ENCODE measurements around the gene PCDHA2. TPM values are rescaled to one million over a fixed set of nuclear protein-coding genes. Genes with fewer than 3 reads are reported as not detected.
"Not testable (repeated sequence)": the region's sequence is repeated elsewhere in the genome, so short reads cannot be mapped to it uniquely, and the experiment has no call there.

The PCDHA2 gene
- total and polyA plus RNA-seq, 4 donors: 0.99 to 5.7 (median 3.9) TPM

- no peak for DNase-seq (ENCODE audit: low read depth in 4 of 6, low spot score in 6 of 6)
- H3K9me3 ChIP-seq (ENCODE audit: control insufficient read depth, insufficient read depth, low read length): peaks cover 17% of the 10 kb centered on the region
- H3K36me3 ChIP-seq (ENCODE audit: control insufficient read depth, insufficient read depth, low read length): no peaks in the 10 kb centered on the region
- H3K27ac ChIP-seq (ENCODE audit: low read depth, low read length): no peak overlapping the region
- H3K4me3 ChIP-seq (ENCODE audit: low read depth, low read length): no peak overlapping the region
- H3K4me1 ChIP-seq (ENCODE audit: control insufficient read depth, insufficient read depth, low read length): no peaks in the 10 kb centered on the region
- 75% methylated on average over 1 of the region's 2 CpGs for WGBS (ENCODE audit: insufficient coverage)
- peaks cover 2% of the 10 kb centered on the region for H3K27me3 ChIP-seq (ENCODE audit: control insufficient read depth, insufficient read depth, low read length)
These were observed 3.6 kb upstream of the PCDHA2 start for GRCh38 chr5:140791089-140791488.

GRCh38 chr5:140795259-140795641 lies 598 bp downstream of the PCDHA2 start:
- Histone ChIP-seq H3K27me3 (ENCODE audit: control insufficient read depth, insufficient read depth, low read length) (no peaks in the 10 kb centered on the region), H3K27ac (ENCODE audit: low read depth, low read length) (no peak overlapping the region), H3K4me1 (ENCODE audit: control insufficient read depth, insufficient read depth, low read length) (no peaks in the 10 kb centered on the region), H3K9me3 (ENCODE audit: control insufficient read depth, insufficient read depth, low read length) (peaks cover 14% of the 10 kb centered on the region), H3K36me3 (ENCODE audit: control insufficient read depth, insufficient read depth, low read length) (peaks cover 8% of the 10 kb centered on the region), H3K4me3 (ENCODE audit: low read depth, low read length) (no peak overlapping the region)
- DNase-seq (ENCODE audit: low read depth in 4 of 6, low spot score in 6 of 6): peak in 2 of 6 donors; percentile 9 to 17
- 0% methylated on average over 2 of the region's 15 CpGs for WGBS (ENCODE audit: insufficient coverage)

DNA sequence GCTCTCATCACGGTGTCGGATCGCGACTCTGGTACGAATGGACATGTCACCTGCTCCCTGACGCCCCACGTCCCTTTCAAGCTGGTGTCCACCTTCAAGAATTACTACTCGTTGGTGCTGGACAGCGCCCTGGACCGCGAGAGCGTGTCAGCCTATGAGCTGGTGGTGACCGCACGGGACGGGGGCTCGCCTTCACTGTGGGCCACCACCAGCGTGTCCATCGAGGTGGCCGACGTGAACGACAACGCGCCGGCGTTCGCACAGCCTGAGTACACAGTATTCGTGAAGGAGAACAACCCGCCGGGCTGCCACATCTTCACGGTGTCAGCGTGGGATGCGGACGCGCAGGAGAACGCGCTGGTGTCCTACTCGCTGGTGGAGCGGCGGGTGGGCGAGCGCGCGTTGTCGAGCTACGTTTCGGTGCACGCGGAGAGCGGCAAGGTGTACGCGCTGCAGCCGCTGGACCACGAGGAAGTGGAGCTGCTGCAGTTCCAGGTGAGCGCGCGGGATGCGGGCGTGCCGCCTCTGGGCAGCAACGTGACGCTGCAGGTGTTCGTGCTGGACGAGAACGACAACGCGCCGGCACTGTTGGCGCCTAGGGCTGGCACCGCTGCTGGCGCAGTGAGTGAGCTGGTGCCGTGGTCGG lies 1.5 kb downstream of the PCDHA2 start:
- H3K9me3 ChIP-seq (ENCODE audit: control insufficient read depth, insufficient read depth, low read length): peaks cover 14% of the 10 kb centered on the region
- not testable (repeated sequence) for H3K27ac ChIP-seq (ENCODE audit: low read depth, low read length); DNase-seq (ENCODE audit: low read depth in 4 of 6, low spot score in 6 of 6); H3K27me3 ChIP-seq (ENCODE audit: control insufficient read depth, insufficient read depth, low read length); H3K4me1 ChIP-seq (ENCODE audit: control insufficient read depth, insufficient read depth, low read length); H3K4me3 ChIP-seq (ENCODE audit: low read depth, low read length); H3K36me3 ChIP-seq (ENCODE audit: control insufficient read depth, insufficient read depth, low read length)
- whole genome bisulfite sequencing (ENCODE audit: insufficient coverage): 46% methylated on average over 72 of the region's 72 CpGs

DNA sequence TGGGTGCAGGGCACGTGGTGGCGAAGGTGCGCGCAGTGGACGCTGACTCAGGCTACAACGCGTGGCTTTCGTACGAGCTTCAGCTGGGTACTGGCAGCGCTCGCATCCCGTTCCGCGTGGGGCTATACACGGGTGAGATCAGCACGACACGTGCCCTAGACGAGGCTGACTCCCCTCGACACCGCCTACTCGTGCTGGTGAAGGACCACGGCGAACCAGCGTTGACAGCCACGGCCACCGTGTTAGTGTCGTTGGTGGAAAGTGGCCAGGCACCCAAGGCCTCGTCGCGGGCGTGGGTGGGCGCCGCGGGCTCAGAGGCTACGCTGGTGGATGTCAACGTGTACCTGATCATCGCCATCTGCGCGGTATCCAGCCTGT lies 2.1 kb downstream of the PCDHA2 start:
- Histone ChIP-seq H3K9me3 (ENCODE audit: control insufficient read depth, insufficient read depth, low read length) (peaks cover 14% of the 10 kb centered on the region), H3K27ac (ENCODE audit: low read depth, low read length) (no peak overlapping the region), H3K36me3 (ENCODE audit: control insufficient read depth, insufficient read depth, low read length) (peaks cover 8% of the 10 kb centered on the region), H3K27me3 (ENCODE audit: control insufficient read depth, insufficient read depth, low read length) (no peaks in the 10 kb centered on the region), H3K4me1 (ENCODE audit: control insufficient read depth, insufficient read depth, low read length) (no peaks in the 10 kb centered on the region), H3K4me3 (ENCODE audit: low read depth, low read length) (no peak overlapping the region)
- 48% methylated on average over 39 of the region's 39 CpGs for WGBS (ENCODE audit: insufficient coverage)
- no peak for DNase-seq (ENCODE audit: low read depth in 4 of 6, low spot score in 6 of 6)

GRCh38 chr5:140800816-140801493 lies 6.3 kb downstream of the PCDHA2 start, which contains the start of gene PCDHA3:
PCDHA3 (plus strand) TSS chr5:140801057.
- peak in 2 of 6 donors; percentile 44 to 75 for DNase-seq (ENCODE audit: low read depth in 4 of 6, low spot score in 6 of 6)
- no peaks in the 10 kb centered on the region for H3K4me1 ChIP-seq (ENCODE audit: control insufficient read depth, insufficient read depth, low read length)
- 21% methylated on average over 21 of the region's 29 CpGs for WGBS (ENCODE audit: insufficient coverage)
- H3K27me3 ChIP-seq (ENCODE audit: control insufficient read depth, insufficient read depth, low read length): no peaks in the 10 kb centered on the region
- H3K27ac ChIP-seq (ENCODE audit: low read depth, low read length): no peak within 1 kb of the TSS
- peaks cover 16% of the 10 kb centered on the region for H3K36me3 ChIP-seq (ENCODE audit: control insufficient read depth, insufficient read depth, low read length)
- H3K9me3 ChIP-seq (ENCODE audit: control insufficient read depth, insufficient read depth, low read length): peaks cover 17% of the 10 kb centered on the region
- peak within 1 kb of the TSS; percentile 11 for H3K4me3 ChIP-seq (ENCODE audit: low read depth, low read length)

GRCh38 chr5:140801494-140801841 lies 6.8 kb downstream of the PCDHA2 start:
- Histone ChIP-seq H3K27me3 (ENCODE audit: control insufficient read depth, insufficient read depth, low read length) (no peaks in the 10 kb centered on the region), H3K4me3 (ENCODE audit: low read depth, low read length) (no peak overlapping the region), H3K36me3 (ENCODE audit: control insufficient read depth, insufficient read depth, low read length) (peaks cover 15% of the 10 kb centered on the region), H3K27ac (ENCODE audit: low read depth, low read length) (no peak overlapping the region), H3K4me1 (ENCODE audit: control insufficient read depth, insufficient read depth, low read length) (no peaks in the 10 kb centered on the region), H3K9me3 (ENCODE audit: control insufficient read depth, insufficient read depth, low read length) (peaks cover 17% of the 10 kb centered on the region)
- peak in 2 of 6 donors; percentile 17 to 44 for DNase-seq (ENCODE audit: low read depth in 4 of 6, low spot score in 6 of 6)
- WGBS (ENCODE audit: insufficient coverage): 2% methylated on average over 5 of the region's 16 CpGs

DNA sequence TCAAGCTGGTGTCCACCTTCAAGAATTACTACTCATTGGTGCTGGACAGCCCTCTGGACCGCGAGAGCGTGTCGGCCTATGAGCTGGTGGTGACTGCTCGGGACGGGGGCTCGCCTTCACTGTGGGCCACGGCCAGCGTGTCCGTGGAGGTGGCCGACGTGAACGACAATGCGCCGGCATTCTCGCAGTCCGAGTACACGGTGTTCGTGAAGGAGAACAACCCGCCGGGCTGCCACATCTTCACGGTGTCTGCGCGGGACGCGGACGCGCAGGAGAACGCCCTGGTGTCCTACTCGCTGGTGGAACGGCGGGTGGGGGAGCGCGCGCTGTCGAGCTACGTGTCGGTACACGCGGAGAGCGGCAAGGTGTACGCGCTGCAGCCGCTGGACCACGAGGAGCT lies 7.7 kb downstream of the PCDHA2 start:
- not testable (repeated sequence) for H3K27me3 ChIP-seq (ENCODE audit: control insufficient read depth, insufficient read depth, low read length); H3K36me3 ChIP-seq (ENCODE audit: control insufficient read depth, insufficient read depth, low read length); H3K27ac ChIP-seq (ENCODE audit: low read depth, low read length); H3K4me3 ChIP-seq (ENCODE audit: low read depth, low read length); H3K4me1 ChIP-seq (ENCODE audit: control insufficient read depth, insufficient read depth, low read length); DNase-seq (ENCODE audit: low read depth in 4 of 6, low spot score in 6 of 6)
- H3K9me3 ChIP-seq (ENCODE audit: control insufficient read depth, insufficient read depth, low read length): peaks cover 10% of the 10 kb centered on the region
- 39% methylated on average over 45 of the region's 45 CpGs for WGBS (ENCODE audit: insufficient coverage)

DNA sequence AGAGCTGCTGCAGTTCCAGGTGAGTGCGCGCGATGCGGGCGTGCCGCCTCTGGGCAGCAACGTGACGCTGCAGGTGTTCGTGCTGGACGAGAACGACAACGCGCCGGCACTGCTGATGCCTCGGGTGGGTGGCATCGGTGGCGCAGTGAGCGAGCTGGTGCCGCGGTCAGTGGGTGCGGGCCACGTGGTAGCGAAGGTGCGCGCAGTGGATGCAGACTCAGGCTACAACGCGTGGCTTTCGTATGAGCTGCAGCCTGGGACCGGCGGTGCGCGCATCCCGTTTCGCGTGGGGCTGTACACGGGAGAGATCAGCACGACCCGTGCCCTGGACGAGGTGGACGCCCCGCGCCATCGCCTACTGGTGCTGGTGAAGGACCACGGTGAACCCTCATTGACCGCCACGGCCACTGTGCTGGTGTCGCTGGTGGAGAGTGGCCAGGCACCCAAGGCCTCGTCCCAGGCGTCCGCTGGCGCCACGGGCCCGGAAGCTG lies 8.2 kb downstream of the PCDHA2 start:
- 34% methylated on average over 53 of the region's 53 CpGs for WGBS (ENCODE audit: insufficient coverage)
- no peak overlapping the region for H3K27ac ChIP-seq (ENCODE audit: low read depth, low read length)
- H3K36me3 ChIP-seq (ENCODE audit: control insufficient read depth, insufficient read depth, low read length): peaks cover 8% of the 10 kb centered on the region
- H3K4me3 ChIP-seq (ENCODE audit: low read depth, low read length): no peak overlapping the region
- H3K27me3 ChIP-seq (ENCODE audit: control insufficient read depth, insufficient read depth, low read length): no peaks in the 10 kb centered on the region
- H3K4me1 ChIP-seq (ENCODE audit: control insufficient read depth, insufficient read depth, low read length): no peaks in the 10 kb centered on the region
- H3K9me3 ChIP-seq (ENCODE audit: control insufficient read depth, insufficient read depth, low read length): peaks cover 15% of the 10 kb centered on the region
- DNase-seq (ENCODE audit: low read depth in 4 of 6, low spot score in 6 of 6): no peak

DNA sequence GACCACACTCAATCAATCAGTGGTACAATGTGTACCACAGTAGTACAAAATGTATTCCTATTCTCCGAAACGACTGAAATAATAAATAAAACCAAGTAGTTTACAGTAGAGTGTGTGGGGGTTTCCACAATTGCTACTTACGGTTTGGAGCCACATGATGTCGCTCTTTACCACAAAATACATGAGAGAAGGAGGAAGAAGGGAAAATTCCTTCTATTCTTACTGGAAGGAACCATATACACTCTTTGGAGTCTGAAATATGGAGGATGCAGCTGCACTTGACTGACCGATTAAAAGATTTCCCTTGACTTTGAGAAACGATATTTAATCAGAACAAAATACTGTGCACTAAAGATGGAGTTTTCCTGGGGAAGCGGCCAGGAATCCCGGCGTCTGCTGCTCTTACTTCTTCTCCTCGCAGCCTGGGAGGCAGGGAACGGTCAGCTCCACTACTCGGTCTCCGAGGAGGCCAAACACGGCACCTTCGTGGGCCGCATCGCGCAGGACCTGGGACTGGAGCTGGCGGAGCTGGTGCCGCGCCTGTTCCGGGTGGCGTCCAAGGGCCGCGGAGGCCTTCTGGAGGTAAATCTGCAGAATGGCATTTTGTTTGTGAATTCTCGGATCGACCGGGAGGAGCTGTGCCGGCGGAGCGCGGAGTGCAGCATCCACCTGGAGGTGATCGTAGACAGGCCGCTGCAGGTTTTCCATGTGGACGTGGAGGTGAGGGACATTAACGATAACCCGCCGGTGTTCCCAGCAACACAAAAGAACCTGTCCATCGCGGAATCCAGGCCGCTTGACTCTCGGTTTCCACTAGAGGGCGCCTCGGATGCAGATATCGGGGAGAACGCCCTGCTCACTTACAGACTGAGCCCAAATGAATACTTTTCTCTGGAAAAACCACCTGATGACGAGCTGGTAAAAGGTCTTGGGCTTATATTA lies 12.5 kb downstream of the PCDHA2 start, which contains the start of gene PCDHA4:
TSS of gene PCDHA4 (plus strand) at position 235 of the 942 bp plus-strand sequence.
- no peaks in the 10 kb centered on the region for H3K27me3 ChIP-seq (ENCODE audit: control insufficient read depth, insufficient read depth, low read length)
- no peak within 1 kb of the TSS for H3K4me3 ChIP-seq (ENCODE audit: low read depth, low read length)
- H3K4me1 ChIP-seq (ENCODE audit: control insufficient read depth, insufficient read depth, low read length): no peaks in the 10 kb centered on the region
- H3K27ac ChIP-seq (ENCODE audit: low read depth, low read length): no peak within 1 kb of the TSS
- WGBS (ENCODE audit: insufficient coverage): 18% methylated on average over 42 of the region's 47 CpGs
- H3K9me3 ChIP-seq (ENCODE audit: control insufficient read depth, insufficient read depth, low read length): peaks cover 17% of the 10 kb centered on the region
- peaks cover 19% of the 10 kb centered on the region for H3K36me3 ChIP-seq (ENCODE audit: control insufficient read depth, insufficient read depth, low read length)
- DNase-seq (ENCODE audit: low read depth in 4 of 6, low spot score in 6 of 6): peak in 2 of 6 donors; percentile 59 to 70
